Spleen (tissue), 11 donors: ENCODE data around the gene DNPEP. TPM values are rescaled to one million over a fixed set of nuclear protein-coding genes. Genes with fewer than 3 reads are reported as not detected.

ENCODE experiments used
- DNase-seq: peaks from one replicate; pipeline ENCODE4 v3.0.0-alpha.2; 2020
- H3K27ac ChIP-seq, 8 donors: fragments of 200-600 bp; sonication (generic) in 7 of 8; 1 replicate in 4 of 8; 2 replicates in 4 of 8; pipeline versions ENCODE4 v1.5.0 to v1.8.0; 2016 to 2021; ENCODE audit warnings: inconsistent platforms in 4 of 8, mild to moderate bottlenecking in 4 of 8, moderate library complexity in 1 of 8
- H3K27me3 ChIP-seq, 7 donors: fragments of 200-600 bp; sonication (generic) in 6 of 7; replicated peaks in 1 of 7; 1 replicate in 4 of 7; 2 replicates in 3 of 7; pipeline versions ENCODE4 v1.5.0 to v1.8.0; 2016 to 2021; ENCODE audit warnings: inconsistent platforms in 3 of 7, mild to moderate bottlenecking in 1 of 7
- H3K36me3 ChIP-seq, 6 donors: fragments of 200-600 bp; sonication (generic) in 5 of 6; 1 replicate in 4 of 6; 2 replicates in 2 of 6; pipeline versions ENCODE4 v1.5.0 to v1.8.0; 2016 to 2021; ENCODE audit warnings: inconsistent platforms in 2 of 6
- H3K4me1 ChIP-seq, 6 donors: fragments of 200-600 bp; sonication (generic) in 5 of 6; 1 replicate in 3 of 6; 2 replicates in 3 of 6; pipeline versions ENCODE4 v1.5.0 to v1.8.0; 2016 to 2021; ENCODE audit warnings: inconsistent platforms in 3 of 6
- H3K4me3 ChIP-seq, 8 donors: fragments of 200-600 bp; sonication (generic) in 7 of 8; 1 replicate in 4 of 8; 2 replicates in 4 of 8; pipeline versions ENCODE4 v1.5.0 to v1.8.0; 2016 to 2021; ENCODE audit warnings: inconsistent platforms in 4 of 8, mild to moderate bottlenecking in 4 of 8, moderate library complexity in 2 of 8
- H3K9me3 ChIP-seq, 8 donors: fragments of 200-600 bp; sonication (generic) in 7 of 8; 1 replicate in 4 of 8; 2 replicates in 4 of 8; pipeline versions ENCODE4 v1.5.0 to v1.8.0; 2016 to 2021; ENCODE audit warnings: inconsistent platforms in 4 of 8
- CTCF ChIP-seq, 11 experiments: fragments of 200-600 bp in 7 of 11; fragments of 450-650 bp in 4 of 11; sonication (generic) in 4 of 11; IDR thresholded peaks in 8 of 11; conservative IDR thresholded peaks in 3 of 11; 1 replicate in 7 of 11; 2 replicates in 4 of 11; pipeline versions ENCODE4 v1.4.0 to v1.8.0; 2016 to 2021; ENCODE audit warnings: antibody characterized with exemption in 11 of 11, inconsistent platforms in 4 of 11, mild to moderate bottlenecking in 1 of 11
- POLR2A ChIP-seq, 3 donors: fragments of 450-650 bp; IDR thresholded peaks; one replicate each; pipeline ENCODE4 v1.5.1; 2017; ENCODE audit warnings: antibody characterized with exemption in 3 of 3, mild to moderate bottlenecking in 1 of 3
- POLR2AphosphoS5 ChIP-seq, 3 donors: sonication (generic); formaldehyde crosslinking; IDR thresholded peaks; one replicate each; pipeline ENCODE4 v1.5.1; 2017; ENCODE audit warnings: antibody characterized with exemption in 3 of 3
- WGBS, 5 donors: extraction: QIAGEN DNeasy Blood & Tissue Kit in 3 of 5; methylation state at CpG; one replicate each; pipeline versions ENCODE4 v1.1.5 to v1.1.7; 2013 to 2018; 5-methylcytosine and 5-hydroxymethylcytosine counted together
- intact Hi-C: fragments of 100-400 bp; cut with DNase I; formaldehyde crosslinking; loops from one replicate; pipeline ENCODE4 v1.15.0; 2023; ENCODE audit warnings: low total_unique reads
- polyA plus RNA-seq, 3 donors: library from polyadenylated mRNA; stranded (reverse); fragments of 200-250 nt; gene quantifications; one replicate each; pipeline ENCODE4 v1.2.1, GENCODE V29; 2013
- total RNA-seq, 7 donors: library from RNA; depleted of rRNA in 3 of 7; stranded (reverse); fragments of >200 nt in 3 of 7; fragmentation: NEBNext Ultra II Directional in 4 of 7; extraction: Animal tissue kit (Norgen Biotek cat#: 25700) in 4 of 7; gene quantifications; one replicate each; pipeline versions ENCODE4 v1.1.0 to v1.2.1, GENCODE V29; 2016 to 2021
- donor health status: healthy with polysubstance abuse.
- donor health status: DM: no; HTN: no; CAD: no; lungs with moderate emphysema.
- donor health status: DM: no; HTN: no; CAD: no.
- donor health status: Bipolar disorder and iron deficiency.
- donor health status: healthy.
- donor health status: DM: no; HTN: no; CAD: no.
- donor health status: DM: yes; HTN: yes; CAD: no.

The DNPEP gene
- total and polyA plus RNA-seq, 10 donors, result 46.7 to 92.8 (median 62.8) TPM

GRCh38 chr2:219433666-219434467 is 46.2 kb upstream of the DNPEP start:
- H3K27me3 ChIP-seq, result peaks cover 2 to 54% (median 31%) of the 10 kb centered on the region in 7 donors
- DNase-seq, result peak; percentile 31
- H3K9me3 ChIP-seq, result no peaks in the 10 kb centered on the region
- WGBS, 5 donors, result 71 to 81% (median 73%) methylated on average over 16 of the region's 16 CpGs
- H3K36me3 ChIP-seq, result no peaks in the 10 kb centered on the region
- no peak overlapping the region for H3K27ac ChIP-seq
- H3K4me1 ChIP-seq, result peaks cover 5 to 15% (median 11%) of the 10 kb centered on the region in 6 donors
- intact Hi-C loops, result no loop called here
- H3K4me3 ChIP-seq, result no peak overlapping the region
- peak in 3 of 11 experiments; percentile 14 to 27 (median 21) for TF ChIP-seq CTCF (IDR thresholded peaks at IDR 0.05 in 8 of 11, conservative IDR thresholded peaks at IDR 0.05 in 3 of 11)
- TF ChIP-seq POLR2A (IDR thresholded peaks at IDR 0.05), result no peak

- 55 to 65% (median 61%) methylated on average over 8 to 9 of the region's 9 CpGs for WGBS, 5 donors
- H3K9me3 ChIP-seq, result no peaks in the 10 kb centered on the region
Observed at GRCh38 chr2:219430633-219431615, 43.2 kb upstream of the DNPEP start.

GRCh38 chr2:219429958-219430606 is 42.4 kb upstream of the DNPEP start:
- WGBS, 5 donors, result 83 to 91% (median 88%) methylated on average over 7 of the region's 7 CpGs
- intact Hi-C loops, result no loop called here
- Histone ChIP-seq H3K27ac (no peak overlapping the region), H3K4me3 (no peak overlapping the region), H3K27me3 (peaks cover 2 to 42% (median 18%) of the 10 kb centered on the region in 7 donors), H3K36me3 (no peaks in the 10 kb centered on the region), H3K9me3 (no peaks in the 10 kb centered on the region), H3K4me1 (peaks cover 4 to 8% (median 6%) of the 10 kb centered on the region in 6 donors)
- no peak for DNase-seq
- no peak for TF ChIP-seq POLR2A (IDR thresholded peaks at IDR 0.05)
- TF ChIP-seq CTCF (IDR thresholded peaks at IDR 0.05 in 8 of 11, conservative IDR thresholded peaks at IDR 0.05 in 3 of 11), result no peak
- no peak for TF ChIP-seq POLR2AphosphoS5 (IDR thresholded peaks at IDR 0.05)

More at GRCh38 chr2:219430633-219431615, 43.2 kb upstream of the DNPEP start:
- intact Hi-C loops, result no loop called here
- no peaks in the 10 kb centered on the region for H3K36me3 ChIP-seq
- TF ChIP-seq POLR2AphosphoS5 (IDR thresholded peaks at IDR 0.05) (peak in 2 of 3 donors; percentile 43 to 45), POLR2A (IDR thresholded peaks at IDR 0.05) (no peak), CTCF (IDR thresholded peaks at IDR 0.05 in 8 of 11, conservative IDR thresholded peaks at IDR 0.05 in 3 of 11) (no peak)
- peaks cover 5 to 15% (median 11%) of the 10 kb centered on the region in 6 donors for H3K4me1 ChIP-seq
- H3K27ac ChIP-seq, result no peak overlapping the region
- no peak overlapping the region for H3K4me3 ChIP-seq
- peaks cover 2 to 42% (median 21%) of the 10 kb centered on the region in 7 donors for H3K27me3 ChIP-seq
- DNase-seq, result no peak
